Activated CD8-positive, alpha-beta T cell treated with anti-CD3 and anti-CD28 coated beads for 36 hours (primary cell): Measurements from ENCODE around the gene NAT9. TPM values are rescaled to one million over a fixed set of nuclear protein-coding genes. Genes with fewer than 3 reads are reported as not detected.

ENCODE experiments used
- ATAC-seq: fragments of 200-7000 bp; cut with Tn5 transposase; one replicate; pipeline ENCODE4 v1.10.0; 2021; ENCODE audit warnings: mild to moderate bottlenecking, moderate library complexity
- CTCF ChIA-PET: fragments of 350-600 bp; sonication (Branson Sonifier 250); formaldehyde crosslinking; loops from one replicate; lab custom pipeline; 2021; ENCODE audit warnings: antibody characterized with exemption; lab: Charles Lee
- POLR2A ChIA-PET: fragments of 350-600 bp; sonication (Branson Sonifier 250); formaldehyde crosslinking; loops from one replicate; lab custom pipeline; 2021; ENCODE audit warnings: antibody characterized with exemption; lab: Charles Lee
- DNase-seq: peaks from one replicate; pipeline ENCODE4 v3.0.0-alpha.2; 2020
- H3K27ac Mint-ChIP-seq: one replicate; pipeline ENCODE4 v1.8.0; 2021; ENCODE audit warnings: mild to moderate bottlenecking, mixed read lengths
- H3K27me3 Mint-ChIP-seq: one replicate; pipeline ENCODE4 v1.8.0; 2021; ENCODE audit warnings: mixed read lengths
- H3K36me3 Mint-ChIP-seq: one replicate; pipeline ENCODE4 v1.8.0; 2021; ENCODE audit warnings: low read depth, mixed read lengths
- H3K4me1 Mint-ChIP-seq: one replicate; pipeline ENCODE4 v1.8.0; 2021; ENCODE audit warnings: low read depth, mixed read lengths
- H3K4me3 Mint-ChIP-seq: one replicate; pipeline ENCODE4 v1.8.0; 2021; ENCODE audit warnings: mild to moderate bottlenecking, moderate library complexity, mixed read lengths
- H3K9me3 Mint-ChIP-seq: one replicate; pipeline ENCODE4 v1.8.0; 2021; ENCODE audit warnings: mixed read lengths
- CTCF ChIP-seq: fragments of 200-600 bp; IDR thresholded peaks from one replicate; pipeline ENCODE4 v1.8.0; 2022; ENCODE audit warnings: antibody characterized with exemption, mild to moderate bottlenecking
- intact Hi-C: fragments of 100-400 bp; cut with micrococcal nuclease; formaldehyde crosslinking; loops from one replicate; pipeline ENCODE4 v1.10.0; 2022
- total RNA-seq, 2 experiments: library from RNA; stranded (reverse); gene quantifications; one replicate each; pipeline ENCODE4 v1.2.3, GENCODE V29; 2021

The NAT9 gene
- total RNA-seq, 2 experiments from 2014 or later = 35.5 to 42.4 TPM

GRCh38 chr17:74779501-74779900 is 3.4 kb upstream of the NAT9 start:
- DNase-seq = peak; percentile 47
- intact Hi-C loops = no loop called here
- ChIA-PET CTCF (interaction anchor here (0.7 to 6.5 kb wide), 10 partner anchors 9 to 122 kb away, joined by 3 to 76 read pairs (median 7); partner anchors contain the start of gene RAB37), POLR2A (interaction anchor here (0.6 to 3.2 kb wide), 10 partner anchors 8 to 742 kb away, joined by 3 to 21 read pairs (median 4); partner anchors contain the start of genes FDXR and NHERF1)
- Mint-ChIP-seq H3K36me3 (peaks cover 22% of the 10 kb centered on the region), H3K27me3 (no peaks in the 10 kb centered on the region), H3K27ac (peak overlapping the region; percentile 94), H3K4me1 (peaks cover 58% of the 10 kb centered on the region), H3K9me3 (no peaks in the 10 kb centered on the region), H3K4me3 (peak overlapping the region; percentile 43)
- TF ChIP-seq CTCF = no peak
- ATAC-seq = peak; percentile 4

- ChIA-PET CTCF (interaction anchor here (0.7 to 6.5 kb wide), 10 partner anchors 8 to 122 kb away, joined by 3 to 76 read pairs (median 7); partner anchors contain the start of gene RAB37), POLR2A (interaction anchor here (0.9 to 3.2 kb wide), 8 partner anchors 9 to 94 kb away, joined by 3 to 21 read pairs (median 4); partner anchors contain the start of genes FDXR and NHERF1)
- Mint-ChIP-seq H3K27me3 (no peaks in the 10 kb centered on the region), H3K9me3 (no peaks in the 10 kb centered on the region), H3K36me3 (peaks cover 22% of the 10 kb centered on the region), H3K4me3 (peak overlapping the region; percentile 23), H3K27ac (peak overlapping the region; percentile 94), H3K4me1 (peaks cover 56% of the 10 kb centered on the region)
- intact Hi-C loops = no loop called here
- no peak for TF ChIP-seq CTCF
- no peak for DNase-seq
- no peak for ATAC-seq
Observed at GRCh38 chr17:74778960-74779359, 2.8 kb upstream of the NAT9 start.

GRCh38 chr17:74777901-74778515 is 1.9 kb upstream of the NAT9 start:
- ATAC-seq = no peak
- ChIA-PET POLR2A (interaction anchor here (1.0 to 1.4 kb wide), 2 partner anchors 8 to 34 kb away, joined by 3 to 4 read pairs; no protein-coding TSS in a partner anchor), CTCF (interaction anchor here (1.2 to 6.5 kb wide), 7 partner anchors 14 to 121 kb away, joined by 5 to 76 read pairs (median 11); partner anchors contain the start of gene RAB37)
- H3K27me3 Mint-ChIP-seq = no peaks in the 10 kb centered on the region
- TF ChIP-seq CTCF = no peak
- intact Hi-C loops = no loop called here
- H3K4me3 Mint-ChIP-seq = peak overlapping the region; percentile 51
- H3K9me3 Mint-ChIP-seq = no peaks in the 10 kb centered on the region
- peak overlapping the region; percentile 46 for H3K27ac Mint-ChIP-seq
- peaks cover 25% of the 10 kb centered on the region for H3K36me3 Mint-ChIP-seq
- DNase-seq = no peak
- H3K4me1 Mint-ChIP-seq = peaks cover 60% of the 10 kb centered on the region

- DNase-seq (no peak), ATAC-seq (no peak)
- TF ChIP-seq CTCF = no peak
- CTCF ChIA-PET = interaction anchor here (0.9 to 8.9 kb wide), 11 partner anchors 9 to 120 kb away, joined by 3 to 110 read pairs (median 6); no protein-coding TSS in a partner anchor
- POLR2A ChIA-PET = interaction anchor here (0.8 to 2.9 kb wide), 7 partner anchors 12 to 38 kb away, joined by 3 to 18 read pairs (median 6); no protein-coding TSS in a partner anchor
- H3K27me3 Mint-ChIP-seq = no peaks in the 10 kb centered on the region
- peak overlapping the region; percentile 58 for H3K27ac Mint-ChIP-seq
- H3K4me1 Mint-ChIP-seq = peaks cover 63% of the 10 kb centered on the region
- intact Hi-C loops = no loop called here
- H3K4me3 Mint-ChIP-seq = peak overlapping the region; percentile 100
- no peaks in the 10 kb centered on the region for H3K9me3 Mint-ChIP-seq
- H3K36me3 Mint-ChIP-seq = peaks cover 34% of the 10 kb centered on the region
Observed at GRCh38 chr17:74776990-74777389, 845 bp upstream of the NAT9 start.
